Islet precursor cell (in vitro differentiated cells): ENCODE data around the gene ITPKB.

Source experiments
- DNase-seq: peaks from one replicate; pipeline ENCODE4 v3.0.0-alpha.2; 2018

The ITPKB gene

DNA sequence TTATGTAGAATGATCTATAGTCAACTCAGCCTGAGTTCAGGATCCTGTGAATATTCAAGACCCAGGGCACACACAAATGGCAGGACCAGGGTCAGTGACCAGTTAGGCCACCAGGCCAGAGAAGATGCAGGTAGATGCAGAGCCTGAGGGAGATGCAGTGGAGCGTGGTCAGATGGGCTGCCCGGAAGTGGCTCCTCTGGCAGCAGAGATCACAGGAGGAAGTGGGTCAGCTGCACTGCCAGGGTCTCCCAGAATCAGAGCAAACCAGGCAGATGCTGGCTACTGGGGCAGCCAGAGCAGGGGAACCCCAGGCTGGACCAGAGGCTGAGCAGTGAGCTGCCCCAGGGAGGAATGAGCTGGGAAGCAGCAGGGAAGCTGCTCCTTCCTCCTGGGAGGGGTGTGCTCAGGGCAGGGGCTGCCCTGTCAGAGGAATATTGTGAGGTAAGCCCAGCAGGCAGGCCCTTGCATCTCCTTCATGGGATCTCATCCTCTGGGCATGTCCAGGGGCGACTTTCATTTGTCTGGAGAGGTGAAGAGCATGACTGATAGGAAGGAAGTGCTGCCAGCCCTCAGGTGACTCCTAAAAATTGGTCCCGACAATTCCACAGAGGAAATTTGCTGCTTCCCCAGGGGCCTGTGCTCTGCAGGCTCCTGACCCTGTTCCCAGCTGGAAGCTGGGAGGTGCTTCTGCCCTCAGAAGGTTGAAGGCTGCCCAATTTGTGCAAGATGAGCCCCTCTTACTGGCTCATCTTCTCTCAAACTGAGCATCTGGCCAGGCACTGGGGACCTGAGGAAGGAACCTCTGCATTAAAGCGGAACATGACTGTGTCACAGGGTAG, 141.2 kb downstream of the ITPKB start:
- no peak for DNase-seq

DNA sequence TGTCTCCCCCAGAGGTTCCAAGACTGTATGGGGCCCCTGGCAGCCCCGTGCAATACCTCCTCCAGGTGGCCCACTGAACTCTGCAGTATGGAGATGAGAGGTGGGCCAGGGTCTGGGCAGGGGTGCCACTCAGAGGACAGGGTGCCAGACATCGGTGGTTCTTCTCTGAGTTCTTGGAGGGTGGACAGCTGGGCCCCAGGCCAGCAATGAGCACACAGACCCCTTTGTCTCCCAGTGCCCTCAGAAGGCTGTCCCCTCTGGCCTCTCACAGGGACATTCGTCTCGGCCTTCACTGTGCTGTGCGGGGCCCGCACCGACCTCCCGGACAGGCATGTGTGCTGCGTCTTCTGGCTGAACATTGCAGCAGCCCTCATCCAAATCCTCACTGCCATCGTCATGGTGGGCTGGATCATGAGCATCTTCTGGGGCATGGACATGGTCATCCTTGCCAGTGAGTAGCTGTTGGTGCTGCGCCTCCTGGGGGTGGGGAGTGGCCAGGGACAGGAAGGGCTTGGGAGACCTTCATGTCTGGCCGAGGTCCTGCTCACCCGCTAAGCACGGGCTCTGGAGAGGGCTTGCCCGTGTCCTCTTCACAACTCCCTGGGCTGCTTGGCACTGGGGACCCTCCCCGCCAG, 142.4 kb downstream of the ITPKB start:
- no peak for DNase-seq

- no peak for DNase-seq
Measured at GRCh38 chr1:226593541-226593940, 145.5 kb downstream of the ITPKB start.

- no peak for DNase-seq
Measured at GRCh38 chr1:226590614-226591013, 148.5 kb downstream of the ITPKB start.

GRCh38 chr1:226589008-226589733, 149.9 kb downstream of the ITPKB start:
- DNase-seq = peak; percentile 82

GRCh38 chr1:226588484-226588883, 150.6 kb downstream of the ITPKB start:
- no peak for DNase-seq

DNA sequence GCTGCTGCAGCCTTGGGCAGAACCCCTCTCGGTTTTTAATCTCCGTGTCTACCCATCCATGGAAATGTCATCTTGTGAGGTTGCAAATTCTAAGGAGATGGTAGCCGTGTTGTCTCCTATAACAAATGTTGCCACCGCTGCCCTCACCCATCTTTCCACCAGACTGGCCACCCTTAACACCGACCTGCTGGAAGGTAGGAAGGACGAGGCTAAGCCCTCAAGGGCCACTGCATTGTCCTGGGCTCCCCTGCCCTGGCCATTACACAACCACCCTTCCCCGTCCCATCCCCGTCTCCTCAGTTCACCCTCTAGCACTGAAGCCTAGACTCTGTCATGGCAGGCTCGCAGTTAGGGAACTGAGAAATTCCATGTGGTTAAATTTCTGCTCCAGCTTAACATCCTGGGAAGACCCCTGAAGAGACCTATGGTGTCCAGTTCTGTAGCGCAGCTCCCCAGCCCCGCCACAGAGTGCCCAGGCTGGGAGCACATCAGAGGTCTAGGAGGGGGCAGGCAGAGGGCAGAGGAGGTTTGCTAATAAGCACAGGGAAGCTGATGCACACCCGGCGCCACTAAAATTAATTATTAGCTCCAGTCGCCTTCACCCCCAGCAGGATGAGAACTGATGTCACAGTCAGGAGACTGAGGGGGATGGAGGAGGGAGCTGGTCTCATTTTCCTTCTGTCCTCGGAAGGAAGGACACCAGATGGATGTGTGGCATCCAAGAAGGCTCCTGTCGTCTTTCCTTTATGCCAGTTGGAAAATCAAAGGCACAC, 152.2 kb downstream of the ITPKB start:
- no peak for DNase-seq

DNA sequence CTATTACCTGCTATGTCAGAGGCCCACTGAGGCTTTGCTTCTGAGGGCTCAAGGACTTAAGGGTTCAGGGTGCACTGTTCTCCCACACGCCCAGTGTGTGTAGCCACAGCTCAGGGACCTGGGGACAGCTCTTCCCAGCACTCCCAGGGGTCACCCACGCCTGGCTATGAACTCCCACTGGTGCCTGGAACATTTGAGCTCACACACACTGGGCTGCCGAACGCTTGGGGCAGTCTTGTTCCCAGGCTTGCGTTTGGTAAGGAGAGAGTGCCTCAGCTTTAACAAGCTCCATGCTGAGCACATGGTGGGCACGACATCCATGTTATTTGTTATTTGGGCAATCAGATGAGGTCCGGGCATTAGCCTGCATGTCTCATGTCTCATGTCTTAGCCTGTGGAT, 153.0 kb downstream of the ITPKB start:
- DNase-seq = no peak

- DNase-seq = no peak
Measured at GRCh38 chr1:226584164-226584563, 154.9 kb downstream of the ITPKB start.

- DNase-seq = no peak
Measured at GRCh38 chr1:226582966-226583365, 156.1 kb downstream of the ITPKB start.
